OCI-LY1 (cell line): ENCODE results near the gene BICD1.

Experiments used
- H2AFZ ChIP-seq: fragments of 200-600 bp; sonication (generic), shearing (Covaris generic); 2 replicates; pipeline ENCODE4 v1.6.0; 2014; ENCODE audit warnings: antibody characterized with exemption, mild to moderate bottlenecking, low read length
- H3F3A ChIP-seq: fragments of 200-600 bp; sonication (generic), shearing (Covaris generic); 2 replicates; pipeline ENCODE4 v1.6.0; 2014; ENCODE audit warnings: mild to moderate bottlenecking, antibody characterized with exemption, low read length, moderate library complexity; ENCODE audit not compliant: insufficient read depth
- H3K27ac ChIP-seq: fragments of 200-600 bp; sonication (generic); 2 replicates; pipeline ENCODE4 v1.5.1; 2014; ENCODE audit warnings: low read length, mixed run types, mild to moderate bottlenecking, low read depth; ENCODE audit not compliant: poor library complexity, severe bottlenecking
- H3K27me3 ChIP-seq: fragments of 200-600 bp; sonication (generic); 2 replicates; pipeline ENCODE4 v1.6.0; 2014; ENCODE audit warnings: antibody characterized with exemption, mild to moderate bottlenecking, low read length, moderate library complexity; ENCODE audit not compliant: insufficient read depth
- H3K36me3 ChIP-seq: fragments of 200-600 bp; sonication (generic); 2 replicates; pipeline ENCODE4 v1.6.1; 2014; ENCODE audit warnings: mild to moderate bottlenecking, antibody characterized with exemption, low read length, moderate library complexity, mixed read lengths; ENCODE audit not compliant: insufficient read depth
- H3K4me1 ChIP-seq: fragments of 200-600 bp; sonication (generic); 2 replicates; pipeline ENCODE4 v1.5.1; 2014; ENCODE audit warnings: mild to moderate bottlenecking, low read length, moderate library complexity; ENCODE audit not compliant: insufficient read depth, severe bottlenecking
- H3K4me2 ChIP-seq: fragments of 200-600 bp; sonication (generic), shearing (Covaris generic); 2 replicates; pipeline ENCODE4 v1.6.1; 2014; ENCODE audit warnings: low read length
- H3K4me3 ChIP-seq: fragments of 200-600 bp; sonication (generic); 2 replicates; pipeline ENCODE4 v1.5.1; 2014; ENCODE audit warnings: low read length, low read depth, mild to moderate bottlenecking, mixed read lengths; ENCODE audit not compliant: poor library complexity, severe bottlenecking
- H3K79me2 ChIP-seq: fragments of 200-600 bp; shearing (Covaris generic); 2 replicates; pipeline ENCODE4 v1.6.1; 2016; ENCODE audit warnings: mixed run types, low read length, mixed read lengths; ENCODE audit not compliant: insufficient read depth
- H3K9ac ChIP-seq: fragments of 200-600 bp; sonication (generic), shearing (Covaris generic); 2 replicates; pipeline ENCODE4 v1.6.1; 2014; ENCODE audit warnings: mild to moderate bottlenecking, low read length, mixed read lengths
- H3K9me2 ChIP-seq: fragments of 200-600 bp; sonication (generic), shearing (Covaris generic); 2 replicates; pipeline ENCODE4 v1.6.1; 2014; ENCODE audit warnings: low read depth, mild to moderate bottlenecking, low read length, mixed read lengths
- H3K9me3 ChIP-seq: fragments of 200-600 bp; shearing (Covaris generic); 2 replicates; pipeline ENCODE4 v1.6.1; 2014; ENCODE audit warnings: low read length, mixed read lengths
- H4K20me1 ChIP-seq: fragments of 200-600 bp; sonication (generic), shearing (Covaris generic); 2 replicates; pipeline ENCODE4 v1.6.0; 2016; ENCODE audit warnings: mild to moderate bottlenecking, low read length; ENCODE audit not compliant: insufficient read depth
- EZH2 ChIP-seq: fragments of 200-600 bp; sonication (generic), shearing (Covaris generic); IDR thresholded peaks from 2 replicates; pipeline ENCODE4 v1.8.0; 2017; ENCODE audit warnings: borderline replicate concordance, mixed run types, mild to moderate bottlenecking, antibody characterized with exemption, low read length, moderate library complexity, mixed read lengths
- TF ChIP-seq, protein P1 (sequence below): fragments of 200-600 bp; sonication (generic), shearing (Covaris generic); IDR thresholded peaks from 2 replicates; pipeline ENCODE4 v1.5.1; 2017; ENCODE audit warnings: mild to moderate bottlenecking, antibody characterized with exemption, low read length, moderate library complexity, mixed read lengths

Gene BICD1

DNA sequence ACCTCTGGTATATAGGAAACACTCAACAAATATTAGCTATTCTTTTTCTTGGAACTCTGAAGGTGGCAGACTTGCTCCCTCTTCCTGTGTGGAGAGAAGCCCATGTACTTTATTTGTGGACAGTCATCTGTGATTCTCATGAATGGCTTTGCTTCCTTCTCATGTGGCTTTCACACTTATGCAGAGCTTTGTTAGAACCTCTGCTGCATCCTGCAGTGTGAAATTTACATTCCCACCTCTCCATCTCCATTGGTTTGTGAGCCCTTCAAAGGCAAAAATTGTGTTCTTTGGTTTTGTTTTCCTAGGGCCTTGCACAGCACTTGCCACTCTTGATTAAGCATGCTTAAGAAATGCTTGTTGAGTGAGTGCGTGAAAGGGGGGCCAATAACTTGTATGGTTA lies 51.9 kb downstream of the BICD1 start:
- no peaks in the 10 kb centered on the region for H3K4me1 ChIP-seq
- no peak overlapping the region for H2AFZ ChIP-seq
- H4K20me1 ChIP-seq = no peaks in the 10 kb centered on the region
- no peak overlapping the region for H3K4me3 ChIP-seq
- H3K79me2 ChIP-seq = no peaks in the 10 kb centered on the region
- H3K9ac ChIP-seq = no peak overlapping the region
- H3K4me2 ChIP-seq = no peak overlapping the region
- H3F3A ChIP-seq = no peaks in the 10 kb centered on the region
- TF ChIP-seq EZH2 = no peak
- TF ChIP-seq, protein P1, sequence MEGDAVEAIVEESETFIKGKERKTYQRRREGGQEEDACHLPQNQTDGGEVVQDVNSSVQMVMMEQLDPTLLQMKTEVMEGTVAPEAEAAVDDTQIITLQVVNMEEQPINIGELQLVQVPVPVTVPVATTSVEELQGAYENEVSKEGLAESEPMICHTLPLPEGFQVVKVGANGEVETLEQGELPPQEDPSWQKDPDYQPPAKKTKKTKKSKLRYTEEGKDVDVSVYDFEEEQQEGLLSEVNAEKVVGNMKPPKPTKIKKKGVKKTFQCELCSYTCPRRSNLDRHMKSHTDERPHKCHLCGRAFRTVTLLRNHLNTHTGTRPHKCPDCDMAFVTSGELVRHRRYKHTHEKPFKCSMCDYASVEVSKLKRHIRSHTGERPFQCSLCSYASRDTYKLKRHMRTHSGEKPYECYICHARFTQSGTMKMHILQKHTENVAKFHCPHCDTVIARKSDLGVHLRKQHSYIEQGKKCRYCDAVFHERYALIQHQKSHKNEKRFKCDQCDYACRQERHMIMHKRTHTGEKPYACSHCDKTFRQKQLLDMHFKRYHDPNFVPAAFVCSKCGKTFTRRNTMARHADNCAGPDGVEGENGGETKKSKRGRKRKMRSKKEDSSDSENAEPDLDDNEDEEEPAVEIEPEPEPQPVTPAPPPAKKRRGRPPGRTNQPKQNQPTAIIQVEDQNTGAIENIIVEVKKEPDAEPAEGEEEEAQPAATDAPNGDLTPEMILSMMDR = no peak
- no peaks in the 10 kb centered on the region for H3K27me3 ChIP-seq
- H3K9me3 ChIP-seq = no peaks in the 10 kb centered on the region
- H3K27ac ChIP-seq = no peak overlapping the region
- no peaks in the 10 kb centered on the region for H3K9me2 ChIP-seq
- peaks cover 19% of the 10 kb centered on the region for H3K36me3 ChIP-seq

DNA sequence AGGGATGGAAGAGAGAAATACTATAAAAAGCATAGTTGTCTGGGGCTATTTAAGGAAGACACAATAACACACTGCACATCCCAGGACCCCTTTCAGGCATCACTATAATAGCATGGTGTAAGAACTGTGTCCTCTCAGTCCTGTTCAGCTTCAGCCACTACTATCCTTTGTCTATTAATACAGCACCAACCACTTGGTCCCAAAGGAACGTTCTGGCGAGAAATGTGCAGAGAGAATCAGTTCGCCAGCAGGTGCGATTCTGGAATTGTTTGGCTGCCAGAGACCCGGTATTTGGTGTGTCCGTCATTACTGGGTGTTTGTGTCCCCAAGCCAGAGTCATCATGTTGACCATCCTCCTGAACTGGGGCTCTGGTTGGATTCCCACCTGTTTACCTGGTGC lies 52.7 kb downstream of the BICD1 start:
- TF ChIP-seq, protein P1 = no peak
- no peak for TF ChIP-seq EZH2
- Histone ChIP-seq H3K4me3 (no peak overlapping the region), H3K9me2 (no peaks in the 10 kb centered on the region), H4K20me1 (no peaks in the 10 kb centered on the region), H3K36me3 (peaks cover 23% of the 10 kb centered on the region), H3K27ac (no peak overlapping the region), H3K27me3 (no peaks in the 10 kb centered on the region), H3K9ac (no peak overlapping the region), H3K79me2 (no peaks in the 10 kb centered on the region), H3K4me2 (no peak overlapping the region), H3F3A (no peaks in the 10 kb centered on the region), H3K4me1 (no peaks in the 10 kb centered on the region), H3K9me3 (no peaks in the 10 kb centered on the region), H2AFZ (no peak overlapping the region)

DNA sequence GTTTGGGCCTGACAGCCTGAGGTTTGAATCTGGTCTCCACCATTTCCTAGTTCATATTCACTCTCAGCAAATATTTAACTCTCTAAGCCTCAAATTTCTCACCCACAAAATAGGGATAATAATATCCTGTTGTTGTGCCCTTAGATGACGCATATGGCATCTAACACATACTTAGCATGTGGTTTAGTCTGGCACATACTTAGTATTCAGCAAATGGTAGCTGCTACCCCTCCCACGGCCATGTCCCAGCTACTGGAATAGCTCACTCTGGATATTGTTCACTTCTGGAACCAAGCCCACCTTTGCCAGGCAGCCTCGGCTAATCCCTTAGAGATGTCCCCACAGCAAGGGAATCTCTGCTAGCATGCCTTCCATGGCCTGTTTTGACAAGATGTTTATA lies 53.3 kb downstream of the BICD1 start:
- H3K79me2 ChIP-seq = no peaks in the 10 kb centered on the region
- peaks cover 23% of the 10 kb centered on the region for H3K36me3 ChIP-seq
- H3F3A ChIP-seq = no peaks in the 10 kb centered on the region
- no peak overlapping the region for H3K27ac ChIP-seq
- H3K4me1 ChIP-seq = no peaks in the 10 kb centered on the region
- TF ChIP-seq EZH2 = no peak
- TF ChIP-seq, protein P1 = no peak
- no peaks in the 10 kb centered on the region for H4K20me1 ChIP-seq
- H3K9me3 ChIP-seq = no peaks in the 10 kb centered on the region
- H3K4me2 ChIP-seq = no peak overlapping the region
- H3K9ac ChIP-seq = no peak overlapping the region
- H2AFZ ChIP-seq = no peak overlapping the region
- no peaks in the 10 kb centered on the region for H3K9me2 ChIP-seq
- no peaks in the 10 kb centered on the region for H3K27me3 ChIP-seq
- no peak overlapping the region for H3K4me3 ChIP-seq
